Memory B cell (primary cell): ENCODE results near the gene ERC1.
"Not testable (repeated sequence)": the region's sequence is repeated elsewhere in the genome, so short reads cannot be mapped to it uniquely, and the experiment has no call there.

Source experiments
- ATAC-seq: fragments of 150-1000 bp; cut with Tn5 transposase; 2 replicates; pipeline ENCODE4 v1.10.0; 2021; ENCODE audit warnings: low read depth, mild to moderate bottlenecking, moderate library complexity
- DNase-seq, 2 donors: peaks; one replicate each; pipeline ENCODE4 v3.0.0; 2022; ENCODE audit warnings: low spot score in 2 of 2
- H3K27ac Mint-ChIP-seq: one replicate; pipeline ENCODE4 v1.8.0; 2022; ENCODE audit warnings: mild to moderate bottlenecking, moderate library complexity, mixed read lengths
- H3K27me3 Mint-ChIP-seq: one replicate; pipeline ENCODE4 v1.8.0; 2022; ENCODE audit warnings: mixed read lengths
- H3K36me3 Mint-ChIP-seq: one replicate; pipeline ENCODE4 v1.8.0; 2022; ENCODE audit warnings: mild to moderate bottlenecking, mixed read lengths
- H3K4me1 Mint-ChIP-seq: one replicate; pipeline ENCODE4 v1.8.0; 2022; ENCODE audit warnings: mixed read lengths
- H3K4me3 Mint-ChIP-seq: one replicate; pipeline ENCODE4 v1.8.0; 2022; ENCODE audit warnings: mild to moderate bottlenecking, moderate library complexity, mixed read lengths
- H3K9me3 Mint-ChIP-seq: one replicate; pipeline ENCODE4 v1.8.0; 2022; ENCODE audit warnings: mixed read lengths

ERC1 gene

GRCh38 chr12:1117970-1118563 lies 127.0 kb downstream of the ERC1 start:
- no peak overlapping the region for H3K4me3 Mint-ChIP-seq
- no peaks in the 10 kb centered on the region for H3K4me1 Mint-ChIP-seq
- no peak overlapping the region for H3K27ac Mint-ChIP-seq
- H3K9me3 Mint-ChIP-seq, result no peaks in the 10 kb centered on the region
- peak; percentile 59 to 61 for DNase-seq
- peak; percentile 57 for ATAC-seq
- no peaks in the 10 kb centered on the region for H3K27me3 Mint-ChIP-seq
- H3K36me3 Mint-ChIP-seq, result peaks cover 5% of the 10 kb centered on the region

GRCh38 chr12:1122786-1123185 lies 131.8 kb downstream of the ERC1 start:
- DNase-seq (no peak), ATAC-seq (no peak)
- H3K27ac Mint-ChIP-seq, result no peak overlapping the region
- no peaks in the 10 kb centered on the region for H3K9me3 Mint-ChIP-seq
- peaks cover 12% of the 10 kb centered on the region for H3K36me3 Mint-ChIP-seq
- H3K4me3 Mint-ChIP-seq, result no peak overlapping the region
- no peaks in the 10 kb centered on the region for H3K4me1 Mint-ChIP-seq
- H3K27me3 Mint-ChIP-seq, result no peaks in the 10 kb centered on the region

- H3K9me3 Mint-ChIP-seq, result peaks cover 1% of the 10 kb centered on the region
- no peak for ATAC-seq
- no peaks in the 10 kb centered on the region for H3K27me3 Mint-ChIP-seq
- no peak for DNase-seq
- no peaks in the 10 kb centered on the region for H3K4me1 Mint-ChIP-seq
- peaks cover 12% of the 10 kb centered on the region for H3K36me3 Mint-ChIP-seq
- H3K4me3 Mint-ChIP-seq, result no peak overlapping the region
- no peak overlapping the region for H3K27ac Mint-ChIP-seq
Observed at GRCh38 chr12:1126091-1126490, 135.1 kb downstream of the ERC1 start.

DNA sequence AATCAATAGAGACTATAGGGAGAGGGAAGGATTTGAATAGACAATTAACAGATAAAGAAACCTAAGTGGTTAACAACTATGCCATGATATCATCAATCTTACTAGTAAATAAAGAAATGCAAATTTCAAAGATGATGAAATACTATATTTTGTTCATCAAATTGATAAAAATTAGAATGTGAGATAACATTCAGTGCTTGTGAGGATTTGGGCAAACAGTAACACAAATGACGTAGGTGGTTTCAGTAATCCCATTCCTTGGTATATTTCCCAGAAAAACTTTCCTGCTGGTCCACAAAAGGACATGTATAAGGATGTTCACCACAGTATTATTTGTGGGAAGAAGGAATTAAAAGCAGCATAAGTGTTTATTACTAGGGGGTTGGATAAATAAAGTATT lies 136.0 kb downstream of the ERC1 start:
- H3K27ac Mint-ChIP-seq, result no peak overlapping the region
- no peak for DNase-seq
- ATAC-seq, result no peak
- peaks cover 2% of the 10 kb centered on the region for H3K9me3 Mint-ChIP-seq
- H3K36me3 Mint-ChIP-seq, result peaks cover 11% of the 10 kb centered on the region
- no peak overlapping the region for H3K4me3 Mint-ChIP-seq
- H3K4me1 Mint-ChIP-seq, result no peaks in the 10 kb centered on the region
- no peaks in the 10 kb centered on the region for H3K27me3 Mint-ChIP-seq

- peaks cover 14% of the 10 kb centered on the region for H3K36me3 Mint-ChIP-seq
Observed at GRCh38 chr12:1130164-1130563, 139.1 kb downstream of the ERC1 start.

DNA sequence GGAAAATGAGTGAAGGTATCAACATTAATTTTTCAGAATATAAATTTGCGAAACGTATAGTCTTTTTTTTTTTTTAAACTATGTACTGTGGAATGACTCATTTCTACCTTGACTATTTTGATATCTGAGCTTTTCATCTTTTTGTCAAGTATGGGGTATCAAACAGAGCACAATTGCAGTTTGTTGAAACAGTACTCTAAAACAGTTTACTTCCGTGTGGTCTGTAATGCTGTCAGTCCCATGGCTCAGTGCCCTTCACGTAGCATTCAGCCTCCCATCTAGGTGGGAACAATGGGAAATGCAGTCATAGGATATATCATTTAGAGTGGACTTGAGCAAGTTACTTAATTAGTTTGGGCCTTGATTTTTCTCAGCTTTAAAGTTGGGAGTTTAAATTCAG lies 139.5 kb downstream of the ERC1 start:
- Mint-ChIP-seq H3K4me1 (no peaks in the 10 kb centered on the region), H3K27ac (no peak overlapping the region), H3K36me3 (peaks cover 17% of the 10 kb centered on the region), H3K9me3 (peaks cover 2% of the 10 kb centered on the region), H3K4me3 (no peak overlapping the region), H3K27me3 (no peaks in the 10 kb centered on the region)
- no peak for DNase-seq
- no peak for ATAC-seq

More at GRCh38 chr12:1130164-1130563, 139.1 kb downstream of the ERC1 start:
- ATAC-seq (no peak), DNase-seq (no peak)
- H3K4me3 Mint-ChIP-seq, result no peak overlapping the region
- no peaks in the 10 kb centered on the region for H3K27me3 Mint-ChIP-seq
- H3K9me3 Mint-ChIP-seq, result peaks cover 2% of the 10 kb centered on the region
- no peak overlapping the region for H3K27ac Mint-ChIP-seq
- no peaks in the 10 kb centered on the region for H3K4me1 Mint-ChIP-seq

DNA sequence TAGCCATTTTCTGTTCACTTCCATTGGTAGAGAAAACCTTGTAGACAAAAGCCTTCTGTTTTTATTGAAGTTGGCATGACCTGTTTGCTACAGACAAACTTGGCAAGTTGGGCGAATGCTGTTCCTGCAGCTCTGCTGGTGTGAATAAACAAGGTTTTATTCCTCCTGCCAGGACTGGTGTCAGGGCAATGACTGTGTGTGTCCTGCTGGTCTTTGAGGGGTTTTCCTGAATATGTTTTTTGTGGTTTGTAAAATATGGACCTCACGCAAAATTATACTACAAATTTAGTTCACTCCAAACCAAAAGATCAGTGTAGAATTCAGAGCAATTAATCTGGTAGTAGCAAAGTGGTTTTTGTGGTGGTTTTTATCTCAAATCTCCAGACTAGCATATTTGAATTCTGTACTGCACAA lies 140.8 kb downstream of the ERC1 start:
- DNase-seq, result no peak
- H3K27ac Mint-ChIP-seq, result no peak overlapping the region

GRCh38 chr12:1132311-1132710 lies 141.3 kb downstream of the ERC1 start:
- DNase-seq (no peak), ATAC-seq (no peak)
- Mint-ChIP-seq H3K27me3 (no peaks in the 10 kb centered on the region), H3K36me3 (peaks cover 10% of the 10 kb centered on the region), H3K9me3 (peaks cover 2% of the 10 kb centered on the region), H3K27ac (no peak overlapping the region), H3K4me1 (no peaks in the 10 kb centered on the region), H3K4me3 (no peak overlapping the region)

More for the DNA sequence above, 140.8 kb downstream of the ERC1 start:
- no peak for ATAC-seq
- Mint-ChIP-seq H3K27me3 (no peaks in the 10 kb centered on the region), H3K4me3 (no peak overlapping the region), H3K9me3 (peaks cover 2% of the 10 kb centered on the region), H3K4me1 (no peaks in the 10 kb centered on the region), H3K36me3 (peaks cover 12% of the 10 kb centered on the region)

GRCh38 chr12:1138691-1139090 lies 147.7 kb downstream of the ERC1 start:
- no peak overlapping the region for H3K27ac Mint-ChIP-seq
- peaks cover 14% of the 10 kb centered on the region for H3K36me3 Mint-ChIP-seq
- no peaks in the 10 kb centered on the region for H3K27me3 Mint-ChIP-seq
- H3K4me3 Mint-ChIP-seq, result no peak overlapping the region
- no peaks in the 10 kb centered on the region for H3K4me1 Mint-ChIP-seq
- H3K9me3 Mint-ChIP-seq, result no peaks in the 10 kb centered on the region
- ATAC-seq (no peak), DNase-seq (no peak)

DNA sequence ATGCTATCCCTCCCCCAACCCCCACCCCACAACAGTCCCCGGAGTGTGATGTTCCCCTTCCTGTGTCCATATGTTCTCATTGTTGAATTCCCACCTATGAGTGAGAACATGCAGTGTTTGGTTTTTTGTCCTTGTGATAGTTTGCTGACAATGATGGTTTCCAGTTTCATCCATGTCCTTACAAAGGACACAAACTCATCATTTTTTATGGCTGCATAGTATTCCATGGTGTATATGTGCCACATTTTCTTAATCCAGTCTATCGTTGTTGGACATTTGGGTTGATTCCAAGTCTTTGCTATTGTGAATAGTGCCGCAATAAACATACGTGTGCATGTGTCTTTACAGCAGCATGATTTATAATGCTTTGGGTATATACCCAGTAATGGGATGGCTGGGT lies 155.7 kb downstream of the ERC1 start:
- not testable (repeated sequence) for ATAC-seq, H3K27me3 Mint-ChIP-seq, H3K9me3 Mint-ChIP-seq, DNase-seq, H3K4me1 Mint-ChIP-seq, H3K4me3 Mint-ChIP-seq, H3K27ac Mint-ChIP-seq
- peaks cover 36% of the 10 kb centered on the region for H3K36me3 Mint-ChIP-seq

DNA sequence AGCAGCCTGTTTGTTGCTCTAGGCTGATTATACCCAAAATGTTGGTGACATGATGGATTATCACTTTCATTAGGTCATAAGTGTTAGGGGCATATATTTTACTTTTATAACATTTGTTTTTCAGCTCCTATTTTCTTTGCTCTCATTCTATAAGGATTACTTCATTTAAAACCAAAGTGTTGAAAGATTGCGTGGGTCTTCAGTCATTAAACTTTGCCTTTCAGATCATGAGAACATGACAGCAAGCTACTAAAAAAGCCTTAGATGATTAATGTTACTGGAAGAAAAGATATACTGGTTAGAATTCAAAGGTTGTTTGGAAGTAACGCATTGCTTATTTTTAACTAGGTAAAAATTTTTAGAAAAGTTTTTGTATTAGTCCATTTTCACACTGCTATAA lies 156.8 kb downstream of the ERC1 start:
- H3K9me3 Mint-ChIP-seq, result no peaks in the 10 kb centered on the region
- peaks cover 38% of the 10 kb centered on the region for H3K36me3 Mint-ChIP-seq
- H3K4me1 Mint-ChIP-seq, result peaks cover 6% of the 10 kb centered on the region
- no peak for DNase-seq
- ATAC-seq, result no peak
- no peak overlapping the region for H3K4me3 Mint-ChIP-seq
- H3K27me3 Mint-ChIP-seq, result no peaks in the 10 kb centered on the region
- no peak overlapping the region for H3K27ac Mint-ChIP-seq

GRCh38 chr12:1157046-1157445 lies 166.0 kb downstream of the ERC1 start:
- Mint-ChIP-seq H3K27me3 (no peaks in the 10 kb centered on the region), H3K36me3 (peaks cover 19% of the 10 kb centered on the region), H3K4me3 (no peak overlapping the region), H3K9me3 (no peaks in the 10 kb centered on the region), H3K4me1 (peaks cover 9% of the 10 kb centered on the region), H3K27ac (no peak overlapping the region)
- ATAC-seq (no peak), DNase-seq (no peak)

DNA sequence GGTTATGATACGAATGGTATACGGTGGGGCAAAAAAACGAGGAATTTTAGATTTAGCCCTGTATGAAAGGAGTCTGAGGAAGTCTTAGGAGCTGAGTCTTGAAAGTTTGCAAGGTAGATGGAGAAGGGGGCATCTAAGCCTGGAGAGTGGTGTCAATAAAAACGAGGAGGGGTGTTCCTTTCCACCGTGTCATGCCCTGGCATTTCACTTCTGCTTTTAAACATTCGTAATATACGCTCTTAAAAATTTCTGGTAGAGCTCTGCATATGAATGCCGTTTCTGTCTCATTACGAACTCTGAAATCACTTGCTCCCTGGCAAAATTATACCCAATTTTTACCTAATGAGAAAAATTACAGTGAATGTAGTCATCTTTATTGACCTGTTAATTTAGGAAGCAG lies 170.2 kb downstream of the ERC1 start:
- no peak overlapping the region for H3K27ac Mint-ChIP-seq
- ATAC-seq (peak; percentile 80), DNase-seq (peak in 1 of 2 donors; percentile 1)
- peaks cover 9% of the 10 kb centered on the region for H3K4me1 Mint-ChIP-seq
- peak overlapping the region; percentile 16 for H3K4me3 Mint-ChIP-seq
- H3K36me3 Mint-ChIP-seq, result peaks cover 14% of the 10 kb centered on the region
- H3K27me3 Mint-ChIP-seq, result no peaks in the 10 kb centered on the region
- H3K9me3 Mint-ChIP-seq, result no peaks in the 10 kb centered on the region

GRCh38 chr12:1162081-1162760 lies 171.2 kb downstream of the ERC1 start:
- no peak overlapping the region for H3K27ac Mint-ChIP-seq
- DNase-seq (no peak), ATAC-seq (no peak)
- H3K27me3 Mint-ChIP-seq, result no peaks in the 10 kb centered on the region
- H3K4me3 Mint-ChIP-seq, result no peak overlapping the region
- peaks cover 16% of the 10 kb centered on the region for H3K36me3 Mint-ChIP-seq
- no peaks in the 10 kb centered on the region for H3K9me3 Mint-ChIP-seq
- H3K4me1 Mint-ChIP-seq, result peaks cover 9% of the 10 kb centered on the region

DNA sequence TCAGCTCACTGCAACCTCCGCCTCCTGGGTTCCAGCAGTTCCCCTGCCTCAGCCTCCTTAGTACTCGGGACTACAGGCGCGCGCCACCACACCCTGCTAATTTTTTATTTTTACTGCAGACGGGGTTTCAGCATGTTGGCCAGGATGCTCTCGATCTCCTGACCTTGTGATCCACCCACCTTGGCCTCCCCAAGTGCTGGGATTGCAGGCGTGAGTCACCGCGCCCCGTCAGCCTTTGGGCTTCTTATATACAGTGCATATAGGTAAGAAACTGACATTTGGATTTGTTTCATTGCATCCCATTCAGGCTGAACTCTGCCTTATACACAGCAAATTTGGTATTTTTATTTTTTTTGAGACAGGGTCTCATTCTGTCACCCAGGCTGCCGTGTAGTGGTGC lies 176.8 kb downstream of the ERC1 start:
- ATAC-seq (no peak), DNase-seq (no peak)
- no peak overlapping the region for H3K27ac Mint-ChIP-seq
- peaks cover 17% of the 10 kb centered on the region for H3K36me3 Mint-ChIP-seq
- H3K4me1 Mint-ChIP-seq, result no peaks in the 10 kb centered on the region
- H3K4me3 Mint-ChIP-seq, result no peak overlapping the region
- no peaks in the 10 kb centered on the region for H3K9me3 Mint-ChIP-seq
- H3K27me3 Mint-ChIP-seq, result no peaks in the 10 kb centered on the region
